Hepatocyte (in vitro differentiated cells): ENCODE measurements around the gene DGKI.

Source experiments
- CTCF ChIP-seq: fragments of 200-600 bp; sonication (generic); IDR thresholded peaks from 2 replicates; pipeline ENCODE4 v1.5.1; 2016; ENCODE audit warnings: antibody characterized with exemption, mild to moderate bottlenecking; ENCODE audit not compliant: poor library complexity
- EZH2 ChIP-seq: fragments of 200-600 bp; sonication (generic); IDR thresholded peaks from 2 replicates; pipeline ENCODE4 v1.6.1; 2016; ENCODE audit warnings: antibody characterized with exemption, mild to moderate bottlenecking, borderline replicate concordance

DNA sequence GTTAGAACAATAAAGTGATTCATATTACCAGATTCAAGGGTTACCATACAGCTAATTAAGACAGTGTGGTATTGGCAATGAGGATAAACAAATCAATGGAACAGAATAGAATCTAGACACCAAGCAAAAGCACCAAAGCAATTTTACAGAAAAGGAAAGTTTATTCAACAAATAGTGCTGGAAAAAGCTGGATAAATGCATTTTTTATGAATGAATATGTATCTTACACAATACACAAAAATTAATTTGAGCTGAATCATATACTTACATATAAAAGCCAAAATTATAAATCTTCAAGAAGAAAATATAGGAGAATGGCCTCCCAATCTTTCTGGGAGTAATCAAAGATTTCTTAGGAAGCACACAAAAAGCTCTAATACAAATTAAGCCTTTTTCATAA is 282.8 kb downstream of the DGKI start:
- TF ChIP-seq CTCF (no peak), EZH2 (no peak)
